IPS-20b (cell line): ENCODE measurements around the gene RAB8A.

Experiments used
- H3K27ac ChIP-seq: one replicate; pipeline ENCODE4 v1.5.1; 2013; ENCODE audit warnings: low read length
- H3K27me3 ChIP-seq: 2 replicates; pipeline ENCODE4 v1.6.1; 2013; ENCODE audit warnings: mild to moderate bottlenecking, low read length, inconsistent platforms; ENCODE audit not compliant: insufficient read depth
- H3K36me3 ChIP-seq: 2 replicates; pipeline ENCODE4 v1.6.1; 2013; ENCODE audit warnings: low read depth, mild to moderate bottlenecking, inconsistent platforms, low read length, moderate library complexity; ENCODE audit not compliant: insufficient read depth
- H3K4me1 ChIP-seq: 2 replicates; pipeline ENCODE4 v1.6.1; 2013; ENCODE audit warnings: mild to moderate bottlenecking, control low read depth, inconsistent platforms, low read length, moderate library complexity; ENCODE audit not compliant: insufficient read depth
- H3K4me3 ChIP-seq: 2 replicates; pipeline ENCODE4 v1.5.1; 2013; ENCODE audit warnings: mild to moderate bottlenecking, low read length, inconsistent platforms
- H3K9ac ChIP-seq: 2 replicates; pipeline ENCODE4 v1.6.1; 2013; ENCODE audit warnings: low read depth, mild to moderate bottlenecking, inconsistent platforms, low read length, moderate library complexity
- H3K9me3 ChIP-seq: 2 replicates; pipeline ENCODE4 v1.6.1; 2013; ENCODE audit warnings: mild to moderate bottlenecking, low read depth, low read length, inconsistent platforms; ENCODE audit not compliant: insufficient read depth

The RAB8A gene

DNA sequence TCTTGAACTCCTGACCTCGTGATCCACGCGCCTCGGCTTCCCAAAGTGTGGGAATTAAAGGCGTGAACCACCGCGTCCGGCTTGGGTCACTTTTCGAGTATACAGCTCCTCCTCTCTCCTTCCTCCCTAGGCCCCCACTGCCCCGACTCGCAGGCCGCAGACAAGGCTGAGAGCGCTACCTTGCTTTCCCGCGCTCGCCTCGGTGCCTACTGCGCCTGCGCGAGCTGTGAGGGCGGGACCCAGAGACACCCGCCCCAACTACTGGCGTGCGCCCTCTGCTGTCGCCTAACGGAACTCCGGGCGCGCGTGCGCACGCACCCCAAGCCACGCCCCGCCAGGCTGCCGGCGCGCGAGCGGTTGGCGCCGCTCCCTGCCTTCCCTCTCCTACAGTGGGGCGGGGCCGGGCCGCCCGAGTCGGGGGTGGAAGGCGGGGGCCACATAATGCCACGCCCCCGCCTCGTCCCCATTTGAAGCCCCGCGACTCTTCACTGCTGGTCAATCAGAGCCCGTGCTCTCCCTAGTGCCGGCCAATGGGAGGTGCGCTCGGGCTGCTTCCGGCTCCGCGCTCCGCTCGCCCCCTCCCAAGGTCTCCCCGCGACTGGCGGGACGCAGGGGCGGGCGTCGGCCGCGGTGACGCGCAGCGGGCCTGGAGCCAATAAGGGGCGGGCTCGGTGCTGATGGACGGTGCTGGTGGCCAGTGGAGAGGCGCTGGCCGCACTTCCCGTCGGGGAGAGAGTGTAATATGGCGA is at the start of gene RAB8A:
RAB8A (plus strand) TSS at position 730 of the 749 bp plus-strand sequence; CDS start at position 743, 13 bp downstream.
- H3K9me3 ChIP-seq = no peaks in the 10 kb centered on the region
- peak within 1 kb of the TSS; percentile 95 for H3K4me3 ChIP-seq
- H3K36me3 ChIP-seq = peaks cover 21% of the 10 kb centered on the region; the same call in 1 of the 2 replicates
- H3K27ac ChIP-seq = peak within 1 kb of the TSS; percentile 45
- peak within 1 kb of the TSS; percentile 94 for H3K9ac ChIP-seq
- peaks cover 7% of the 10 kb centered on the region for H3K4me1 ChIP-seq
- H3K27me3 ChIP-seq = no peaks in the 10 kb centered on the region

DNA sequence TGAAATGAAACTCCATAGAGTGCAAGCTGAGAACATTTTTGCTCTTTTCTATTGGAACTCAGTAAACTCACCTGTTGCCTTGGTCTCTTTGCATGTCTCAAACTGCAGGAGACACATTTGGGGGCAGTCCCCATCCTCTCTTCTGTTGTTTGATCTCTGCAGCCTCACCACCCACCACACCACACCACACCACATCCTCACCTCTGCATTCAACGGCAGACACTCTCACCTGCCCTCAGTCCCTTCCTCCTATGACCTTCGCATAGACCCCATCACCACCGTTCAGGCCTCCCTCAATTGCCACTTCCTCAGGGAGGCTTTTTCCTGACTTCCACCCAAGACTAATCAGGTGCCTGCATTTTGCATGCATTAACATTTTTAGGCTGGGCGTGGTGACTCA is 49.7 kb upstream of the RAB8A start:
- Histone ChIP-seq H3K36me3 (no peaks in the 10 kb centered on the region), H3K27ac (no peak overlapping the region), H3K4me1 (peaks cover 6% of the 10 kb centered on the region), H3K27me3 (no peaks in the 10 kb centered on the region), H3K4me3 (no peak overlapping the region), H3K9me3 (peaks cover 13% of the 10 kb centered on the region), H3K9ac (no peak overlapping the region)

DNA sequence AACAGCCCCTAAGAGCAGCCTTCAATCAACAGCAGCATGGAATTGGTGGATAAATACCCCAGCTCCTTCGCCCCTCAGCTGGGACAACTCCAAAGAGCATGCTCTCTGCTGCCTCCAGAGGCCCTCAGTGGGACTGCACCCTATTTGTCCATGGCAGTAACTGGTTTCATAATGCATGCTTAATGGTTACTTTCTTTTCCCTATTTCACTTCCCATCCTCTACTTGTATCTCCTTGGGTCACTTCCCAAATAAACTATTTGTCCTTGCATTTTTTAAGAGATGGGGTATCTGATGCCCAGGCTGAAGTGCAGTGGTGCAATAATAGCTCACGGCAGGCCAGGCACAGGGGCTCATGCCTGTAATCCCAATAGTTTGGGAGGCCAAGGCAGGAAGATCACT is 48.9 kb upstream of the RAB8A start:
- no peaks in the 10 kb centered on the region for H3K27me3 ChIP-seq
- no peak overlapping the region for H3K9ac ChIP-seq
- H3K4me1 ChIP-seq = peaks cover 6% of the 10 kb centered on the region
- no peaks in the 10 kb centered on the region for H3K36me3 ChIP-seq
- no peak overlapping the region for H3K27ac ChIP-seq
- H3K4me3 ChIP-seq = no peak overlapping the region
- peaks cover 8% of the 10 kb centered on the region for H3K9me3 ChIP-seq

DNA sequence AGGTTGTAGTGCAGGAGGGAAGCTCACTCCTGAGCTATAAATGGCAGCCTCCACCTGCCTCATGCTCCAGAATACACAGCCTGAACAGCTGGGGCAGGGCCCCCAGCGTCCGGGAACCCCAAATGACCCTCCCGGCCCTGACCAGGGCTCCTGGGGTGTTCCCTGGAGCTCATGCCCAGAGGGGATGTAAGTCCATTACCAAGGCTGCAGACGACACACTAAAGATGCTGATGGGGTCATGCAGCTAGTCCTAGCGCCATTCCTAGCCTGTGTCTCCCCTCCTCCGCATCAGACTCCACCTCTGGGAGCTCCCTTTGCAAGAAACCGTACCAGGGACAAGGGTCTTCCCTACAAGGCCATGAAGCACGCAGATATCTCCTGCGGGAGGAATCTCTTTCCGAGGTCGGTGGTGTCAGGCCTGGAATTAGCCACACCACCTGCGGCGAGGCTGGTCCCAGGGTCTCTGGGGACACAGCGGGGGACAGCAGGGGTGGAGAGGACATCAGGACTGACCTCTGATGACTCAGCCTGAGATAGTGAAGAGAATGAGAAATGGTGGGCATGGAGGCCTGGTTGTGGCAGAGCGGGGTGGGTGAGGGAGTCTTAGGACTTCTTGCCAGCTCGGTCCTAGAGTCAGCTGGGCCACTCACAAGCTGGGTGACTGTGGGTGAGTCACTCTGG is 47.3 kb upstream of the RAB8A start:
- Histone ChIP-seq H3K9me3 (peaks cover 8% of the 10 kb centered on the region), H3K27me3 (no peaks in the 10 kb centered on the region), H3K4me1 (peaks cover 6% of the 10 kb centered on the region), H3K36me3 (no peaks in the 10 kb centered on the region), H3K27ac (no peak overlapping the region), H3K9ac (no peak overlapping the region), H3K4me3 (no peak overlapping the region)

DNA sequence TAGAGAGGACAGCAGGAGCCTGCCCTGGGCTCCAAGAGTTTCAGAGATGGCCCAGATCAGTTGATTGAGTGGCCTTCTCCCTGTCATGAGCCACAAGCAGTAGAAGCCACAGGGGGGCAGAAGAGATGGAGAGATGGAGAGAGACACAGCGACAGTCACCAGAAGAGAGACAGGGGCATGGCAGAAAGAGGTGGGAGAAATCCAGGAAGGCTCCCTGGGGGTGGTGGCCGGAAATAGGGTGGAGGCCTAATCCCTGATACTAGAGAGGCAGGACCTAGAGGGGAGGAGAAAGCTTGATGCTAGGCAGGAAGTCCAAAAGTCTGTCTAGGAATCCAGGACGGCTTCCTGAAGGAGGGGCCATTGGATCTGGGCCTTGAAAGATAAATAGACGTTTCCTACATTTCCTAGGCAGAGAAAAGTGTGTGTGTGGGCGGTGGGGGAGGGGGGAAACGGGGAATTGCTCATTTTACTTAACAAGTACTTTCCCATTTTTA is 45.0 kb upstream of the RAB8A start:
- Histone ChIP-seq H3K4me1 (peaks cover 6% of the 10 kb centered on the region), H3K27me3 (no peaks in the 10 kb centered on the region), H3K9me3 (no peaks in the 10 kb centered on the region), H3K27ac (no peak overlapping the region), H3K4me3 (no peak overlapping the region), H3K36me3 (no peaks in the 10 kb centered on the region), H3K9ac (no peak overlapping the region)

DNA sequence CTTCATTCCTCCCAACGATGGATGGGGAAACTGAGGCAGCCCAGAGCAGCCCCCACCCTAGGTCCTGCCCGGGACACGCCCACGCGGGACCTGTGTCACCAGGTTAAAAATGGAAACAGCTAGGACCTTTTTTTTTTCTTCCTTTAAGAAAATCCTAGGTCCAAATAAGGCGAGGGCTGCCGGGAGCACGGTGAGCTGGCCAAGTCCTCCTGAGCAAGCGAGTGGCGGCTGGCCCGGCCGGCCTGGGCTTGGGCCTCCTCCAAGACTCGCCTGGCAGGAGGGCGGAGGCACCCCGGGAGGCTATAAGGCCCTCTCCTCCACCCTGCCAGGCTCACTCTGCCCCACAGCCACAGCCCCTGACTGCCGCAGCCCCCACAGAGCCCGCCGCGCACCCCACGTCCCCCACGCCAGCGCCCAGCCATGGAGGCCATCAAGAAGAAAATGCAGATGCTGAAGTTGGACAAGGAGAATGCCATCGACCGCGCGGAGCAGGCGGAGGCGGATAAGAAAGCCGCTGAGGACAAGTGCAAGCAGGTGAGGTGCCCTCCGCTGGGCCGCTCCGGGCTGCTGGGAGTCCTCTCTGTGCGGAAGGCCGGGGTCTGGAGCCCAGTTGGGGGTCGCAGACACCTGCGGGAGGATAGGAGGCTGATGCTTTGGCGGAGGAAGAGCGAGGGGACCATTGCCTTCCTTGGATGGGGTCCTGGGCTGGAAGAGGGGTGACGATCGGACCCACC is 44.3 kb upstream of the RAB8A start:
- Histone ChIP-seq H3K36me3 (no peaks in the 10 kb centered on the region), H3K4me3 (no peak overlapping the region), H3K9me3 (no peaks in the 10 kb centered on the region), H3K4me1 (peaks cover 6% of the 10 kb centered on the region), H3K27me3 (no peaks in the 10 kb centered on the region), H3K27ac (no peak overlapping the region), H3K9ac (no peak overlapping the region)

DNA sequence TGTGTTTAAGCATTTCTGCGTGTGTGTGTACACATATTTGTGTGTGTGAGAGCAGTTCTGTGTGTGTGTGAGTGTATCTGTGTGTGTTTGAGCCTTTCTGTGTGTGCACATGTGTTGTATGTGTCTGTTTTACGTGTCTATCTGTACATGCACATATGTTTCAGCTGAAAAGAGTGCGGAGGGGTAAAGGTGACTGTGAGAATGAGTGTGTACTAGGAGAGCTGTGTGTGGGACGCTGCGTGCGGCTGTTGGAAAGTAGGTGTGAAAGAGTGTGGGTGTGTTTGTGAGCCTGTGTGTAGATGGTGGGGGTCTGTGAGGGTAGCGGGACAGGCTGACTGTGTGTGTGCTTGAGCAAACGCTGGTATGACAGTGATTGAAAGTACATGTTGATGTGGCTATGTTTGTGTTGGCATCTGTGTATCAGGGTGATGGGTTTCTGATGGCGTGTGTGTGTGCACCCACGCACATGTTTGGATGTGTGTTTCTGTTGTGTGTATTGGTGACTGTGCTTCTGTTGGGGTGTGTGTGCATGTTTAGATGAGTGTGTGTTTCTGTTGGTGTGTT is 42.9 kb upstream of the RAB8A start:
- no peaks in the 10 kb centered on the region for H3K27me3 ChIP-seq
- H3K27ac ChIP-seq = no peak overlapping the region
- H3K4me1 ChIP-seq = peaks cover 6% of the 10 kb centered on the region
- no peak overlapping the region for H3K9ac ChIP-seq
- H3K4me3 ChIP-seq = no peak overlapping the region
- H3K9me3 ChIP-seq = no peaks in the 10 kb centered on the region
- no peaks in the 10 kb centered on the region for H3K36me3 ChIP-seq

GRCh38 chr19:16069813-16070365 is 41.8 kb upstream of the RAB8A start:
- no peak overlapping the region for H3K27ac ChIP-seq
- peaks cover 6% of the 10 kb centered on the region; the same call in 1 of the 2 replicates for H3K4me1 ChIP-seq
- no peak overlapping the region for H3K9ac ChIP-seq
- no peak overlapping the region for H3K4me3 ChIP-seq
- H3K9me3 ChIP-seq = no peaks in the 10 kb centered on the region
- no peaks in the 10 kb centered on the region for H3K36me3 ChIP-seq
- no peaks in the 10 kb centered on the region for H3K27me3 ChIP-seq

GRCh38 chr19:16070366-16070990 is 41.2 kb upstream of the RAB8A start:
- Histone ChIP-seq H3K9ac (no peak overlapping the region), H3K27me3 (no peaks in the 10 kb centered on the region), H3K9me3 (no peaks in the 10 kb centered on the region), H3K36me3 (no peaks in the 10 kb centered on the region), H3K4me3 (no peak overlapping the region), H3K27ac (no peak overlapping the region), H3K4me1 (peaks cover 4% of the 10 kb centered on the region; the same call in 1 of the 2 replicates)

DNA sequence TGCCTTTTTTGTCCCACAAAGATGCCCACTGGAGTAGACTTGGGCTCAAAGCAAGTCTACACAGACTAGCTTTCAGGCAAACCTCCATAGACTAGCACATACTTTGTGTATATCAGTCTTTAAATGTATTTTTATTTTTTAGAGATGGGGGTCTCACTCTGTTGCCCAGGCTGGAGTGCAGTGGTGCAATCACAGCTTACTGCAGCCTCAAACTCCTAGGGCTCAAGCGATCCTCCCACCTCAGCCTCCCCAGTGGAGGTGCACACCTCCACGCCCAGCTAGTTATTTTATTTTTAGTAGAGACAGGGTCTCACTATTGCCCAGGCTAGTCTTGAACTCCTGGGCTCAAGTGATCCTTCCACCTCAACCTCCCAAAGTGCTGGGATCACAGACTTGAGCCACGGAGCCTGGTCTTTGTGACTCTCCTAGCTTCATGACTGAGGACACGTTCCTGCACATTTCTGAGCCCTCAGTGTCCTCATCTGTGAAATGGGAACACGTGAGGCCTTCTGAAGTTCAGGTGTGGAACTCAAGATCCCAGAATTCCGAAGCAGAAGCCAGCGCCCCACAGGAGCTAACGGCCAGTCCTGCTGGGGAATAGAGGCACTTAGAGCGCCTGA is 40.5 kb upstream of the RAB8A start:
- Histone ChIP-seq H3K36me3 (no peaks in the 10 kb centered on the region), H3K9ac (no peak overlapping the region), H3K4me3 (no peak overlapping the region), H3K9me3 (no peaks in the 10 kb centered on the region), H3K4me1 (no peaks in the 10 kb centered on the region; the same call in 1 of the 2 replicates), H3K27me3 (no peaks in the 10 kb centered on the region), H3K27ac (no peak overlapping the region)
